NCI-H345 (cell line): ENCODE measurements around the gene IDH3B.
A peak's percentile ranks its signal among the peaks of the same experiment; 100 is the strongest.
"Not testable (repeated sequence)": the region's sequence is repeated elsewhere in the genome, so short reads cannot be mapped to it uniquely, and the experiment has no call there.

Experiments used
- DNase-seq: peaks from one replicate; lab custom pipeline; 2025; lab: John Stamatoyannopoulos, UW

Gene IDH3B

GRCh38 chr20:2694519-2694918 is 30.5 kb upstream of the IDH3B start:
- DNase-seq: no peak

- DNase-seq: no peak
Measured at GRCh38 chr20:2694008-2694471, 30.0 kb upstream of the IDH3B start.

GRCh38 chr20:2693286-2694007 is 29.4 kb upstream of the IDH3B start:
- peak; percentile 60 for DNase-seq

- DNase-seq: no peak
Measured at GRCh38 chr20:2692886-2693285, 28.9 kb upstream of the IDH3B start.

GRCh38 chr20:2692036-2692885 is 28.2 kb upstream of the IDH3B start, which contains the start of gene EBF4:
Gene EBF4, plus strand, starts transcription at chr20:2692780. Its CDS starts 866 bp downstream, at chr20:2693646.
- DNase-seq: peak; percentile 56

- DNase-seq: no peak
Measured at GRCh38 chr20:2691663-2692035, 27.6 kb upstream of the IDH3B start.

- DNase-seq: no peak
Measured at GRCh38 chr20:2691127-2691526, 27.1 kb upstream of the IDH3B start.

- no peak for DNase-seq
Measured at GRCh38 chr20:2690718-2691117, 26.7 kb upstream of the IDH3B start.

GRCh38 chr20:2690213-2690612 is 26.2 kb upstream of the IDH3B start:
- no peak for DNase-seq

GRCh38 chr20:2688041-2688591 is 24.1 kb upstream of the IDH3B start:
- DNase-seq: peak; percentile 20

GRCh38 chr20:2687514-2687913 is 23.5 kb upstream of the IDH3B start:
- DNase-seq: no peak

- DNase-seq: not testable (repeated sequence)
Measured at GRCh38 chr20:2684817-2685216, 20.8 kb upstream of the IDH3B start.

- DNase-seq: not testable (repeated sequence)
Measured at GRCh38 chr20:2682040-2682439, 18.0 kb upstream of the IDH3B start.

- no peak for DNase-seq
Measured at GRCh38 chr20:2680046-2680445, 16.0 kb upstream of the IDH3B start.

GRCh38 chr20:2673453-2673852 is 9.4 kb upstream of the IDH3B start:
- no peak for DNase-seq

- no peak for DNase-seq
Measured at GRCh38 chr20:2672446-2672845, 8.4 kb upstream of the IDH3B start.

GRCh38 chr20:2671977-2672376 is 8.0 kb upstream of the IDH3B start:
- DNase-seq: no peak

GRCh38 chr20:2663364-2663886 is 591 bp downstream of the IDH3B start:
- no peak for DNase-seq

GRCh38 chr20:2659547-2659946 is 4.5 kb downstream of the IDH3B start:
- no peak for DNase-seq

- DNase-seq: no peak
Measured at GRCh38 chr20:2658414-2659354, 5.3 kb downstream of the IDH3B start.

GRCh38 chr20:2657674-2658073 is 6.3 kb downstream of the IDH3B start:
- no peak for DNase-seq
